H9 (cell line): Measurements from ENCODE around the gene UTP3. TPM values are rescaled to one million over a fixed set of nuclear protein-coding genes. Genes with fewer than 3 reads are reported as not detected.

Experiments used
- DNase-seq: peaks from one replicate; pipeline ENCODE4 v3.0.0-alpha.2; 2017
- H2AFZ ChIP-seq: one replicate; pipeline ENCODE4 v1.6.1; 2013; ENCODE audit warnings: mild to moderate bottlenecking, low read length, control low read depth, moderate library complexity
- H2AK5ac ChIP-seq: 2 replicates; pipeline ENCODE4 v1.6.1; 2013; ENCODE audit warnings: low read length, control low read depth, mixed read lengths; ENCODE audit not compliant: insufficient read length
- H2BK120ac ChIP-seq: one replicate; pipeline ENCODE4 v1.6.1; 2013; ENCODE audit warnings: low read depth, mild to moderate bottlenecking, low read length, control low read depth, inconsistent platforms; ENCODE audit not compliant: poor library complexity, severe bottlenecking
- H2BK12ac ChIP-seq: 2 replicates; pipeline ENCODE4 v1.6.1; 2013; ENCODE audit warnings: low read length, control low read depth, mixed read lengths, low read depth; ENCODE audit not compliant: insufficient read length
- H2BK15ac ChIP-seq: 2 replicates; pipeline ENCODE4 v1.6.1; 2013; ENCODE audit warnings: low read depth, low read length, control low read depth
- H2BK20ac ChIP-seq: one replicate; pipeline ENCODE4 v1.6.1; 2013; ENCODE audit warnings: low read depth, mild to moderate bottlenecking, low read length, control low read depth, inconsistent platforms; ENCODE audit not compliant: poor library complexity, severe bottlenecking
- H2BK5ac ChIP-seq: 2 replicates; pipeline ENCODE4 v1.6.1; 2013; ENCODE audit warnings: low read length, control low read depth, mixed read lengths; ENCODE audit not compliant: insufficient read length
- H3K14ac ChIP-seq: 2 replicates; pipeline ENCODE4 v1.6.1; 2013; ENCODE audit warnings: low read length, control low read depth; ENCODE audit not compliant: insufficient read depth
- H3K18ac ChIP-seq: 2 replicates; pipeline ENCODE4 v1.6.1; 2013; ENCODE audit warnings: low read depth, mild to moderate bottlenecking, mixed read lengths, low read length, control low read depth; ENCODE audit not compliant: insufficient read length
- H3K23ac ChIP-seq: 2 replicates; pipeline ENCODE4 v1.6.1; 2013; ENCODE audit warnings: low read length, control low read depth, mixed read lengths, low read depth; ENCODE audit not compliant: insufficient read length
- H3K23me2 ChIP-seq: 2 replicates; pipeline ENCODE4 v1.6.1; 2013; ENCODE audit warnings: low read depth, mild to moderate bottlenecking, mixed read lengths, low read length, control low read depth; ENCODE audit not compliant: insufficient read length, poor library complexity, severe bottlenecking
- H3K27ac ChIP-seq: 2 replicates; pipeline ENCODE4 v1.5.1; 2013; ENCODE audit warnings: low read length, control low read depth, mixed read lengths, low read depth; ENCODE audit not compliant: insufficient read length
- H3K27me3 ChIP-seq: 2 replicates; pipeline ENCODE4 v1.6.1; 2013; ENCODE audit warnings: low read length, control low read depth, inconsistent platforms; ENCODE audit not compliant: insufficient read depth
- H3K4ac ChIP-seq: 2 replicates; pipeline ENCODE4 v1.6.1; 2013; ENCODE audit warnings: low read depth, mild to moderate bottlenecking, control low read depth, inconsistent platforms, low read length, moderate library complexity
- H3K4me1 ChIP-seq: 2 replicates; pipeline ENCODE4 v1.6.1; 2013; ENCODE audit warnings: low read length, control low read depth, inconsistent platforms; ENCODE audit not compliant: insufficient read depth
- H3K4me2 ChIP-seq: 2 replicates; pipeline ENCODE4 v1.6.1; 2013; ENCODE audit warnings: low read length, control low read depth, mixed read lengths; ENCODE audit not compliant: insufficient read length, insufficient read depth
- H3K56ac ChIP-seq: 2 replicates; pipeline ENCODE4 v1.6.1; 2013; ENCODE audit warnings: low read depth, mild to moderate bottlenecking, mixed read lengths, low read length, control low read depth; ENCODE audit not compliant: insufficient read length
- H3K79me1 ChIP-seq: 2 replicates; pipeline ENCODE4 v1.6.1; 2013; ENCODE audit warnings: low read depth, mild to moderate bottlenecking, moderate library complexity, low read length, control low read depth, inconsistent platforms; ENCODE audit not compliant: insufficient read depth, poor library complexity, severe bottlenecking
- H3K79me2 ChIP-seq: 2 replicates; pipeline ENCODE4 v1.6.1; 2013; ENCODE audit warnings: low read length, control low read depth, inconsistent platforms; ENCODE audit not compliant: insufficient read depth
- H3K9ac ChIP-seq: 2 replicates; pipeline ENCODE4 v1.6.1; 2013; ENCODE audit warnings: low read length, control low read depth, mixed read lengths; ENCODE audit not compliant: insufficient read length; ENCODE audit errors: extremely low read depth
- H3K9me3 ChIP-seq: one replicate; pipeline ENCODE4 v1.6.1; 2013; ENCODE audit warnings: low read depth, low read length, inconsistent platforms; ENCODE audit not compliant: control insufficient read depth
- H3T11ph ChIP-seq: one replicate; pipeline ENCODE4 v1.6.1; 2013; ENCODE audit warnings: mild to moderate bottlenecking, low read length, control low read depth, inconsistent platforms
- H4K20me1 ChIP-seq: one replicate; pipeline ENCODE4 v1.6.1; 2013; ENCODE audit not compliant: control insufficient read depth, insufficient read length, insufficient read depth
- H4K5ac ChIP-seq: 2 replicates; pipeline ENCODE4 v1.6.1; 2013; ENCODE audit warnings: low read depth, mild to moderate bottlenecking, mixed read lengths, low read length, control low read depth; ENCODE audit not compliant: insufficient read length
- H4K8ac ChIP-seq: replicated peaks from 2 replicates; pipeline ENCODE4 v1.6.1; 2013; ENCODE audit warnings: low read length, control low read depth, mixed read lengths, low read depth; ENCODE audit not compliant: insufficient read length
- H4K91ac ChIP-seq: 2 replicates; pipeline ENCODE4 v1.6.1; 2013; ENCODE audit warnings: low read depth, mild to moderate bottlenecking, moderate library complexity, mixed read lengths, low read length, control low read depth; ENCODE audit not compliant: insufficient read length
- H3K27ac Mint-ChIP-seq, 3 experiments: 2 replicates in 2 of 3; 3 replicates in 1 of 3; pipeline ENCODE4 v1.8.0; 2020 to 2021; ENCODE audit warnings: mixed read lengths in 3 of 3, mild to moderate bottlenecking in 1 of 3, moderate library complexity in 1 of 3
- H3K27me3 Mint-ChIP-seq: 2 replicates; pipeline ENCODE4 v1.8.0; 2021; ENCODE audit warnings: low read depth, mild to moderate bottlenecking, moderate library complexity, mixed read lengths
- H3K36me3 Mint-ChIP-seq, 3 experiments: 2 replicates in 2 of 3; 3 replicates in 1 of 3; pipeline ENCODE4 v1.8.0; 2020 to 2021; ENCODE audit warnings: low read depth in 3 of 3, mixed read lengths in 3 of 3; ENCODE audit not compliant: insufficient read depth in 1 of 3
- H3K4me1 Mint-ChIP-seq, 2 experiments: 2 replicates each; pipeline ENCODE4 v1.8.0; 2020; ENCODE audit warnings: mixed read lengths in 2 of 2
- H3K4me3 Mint-ChIP-seq, 2 experiments: 2 replicates in 1 of 2; 3 replicates in 1 of 2; pipeline ENCODE4 v1.8.0; 2020 to 2021; ENCODE audit warnings: mild to moderate bottlenecking in 2 of 2, mixed read lengths in 2 of 2, moderate library complexity in 1 of 2
- H3K9me3 Mint-ChIP-seq, 2 experiments: 2 replicates in 1 of 2; 3 replicates in 1 of 2; pipeline ENCODE4 v1.8.0; 2020; ENCODE audit warnings: mild to moderate bottlenecking in 2 of 2, mixed read lengths in 2 of 2, moderate library complexity in 1 of 2
- WGBS: extraction: QIAGEN DNeasy Blood & Tissue Kit; methylation state at CpG from one replicate; pipeline ENCODE4 v1.1.7; 2013; ENCODE audit warnings: missing lambda C conversion rate, low lambda C conversion rate, mixed read lengths; ENCODE audit not compliant: insufficient read length; ENCODE audit errors: extremely low coverage; 5-methylcytosine and 5-hydroxymethylcytosine counted together
- total RNA-seq: library from RNA; stranded (reverse); gene quantifications from 2 replicates; pipeline ENCODE4 v1.2.1, GENCODE V29; 2021
- TF ChIP-seq, protein P1 (sequence below): fragments of 200-600 bp; sonication (generic); conservative IDR thresholded peaks from 3 replicates; pipeline ENCODE4 v1.8.0; 2021; ENCODE audit warnings: antibody characterized with exemption, mild to moderate bottlenecking

Gene UTP3
- total RNA-seq, 1 experiment from 2014 or later: 49.3 TPM

GRCh38 chr4:70657326-70657725 is 31.0 kb upstream of the UTP3 start:
- no peak overlapping the region for H3K27ac ChIP-seq
- no peaks in the 10 kb centered on the region for H4K20me1 ChIP-seq
- H3K9me3 ChIP-seq: no peaks in the 10 kb centered on the region
- no peak overlapping the region for H2BK20ac ChIP-seq
- H4K5ac ChIP-seq: no peak overlapping the region
- H2BK15ac ChIP-seq: no peak overlapping the region
- H3K4ac ChIP-seq: no peak overlapping the region
- H3K14ac ChIP-seq: no peak overlapping the region
- no CpG with 5 or more reads among the region's 5 CpGs for WGBS
- H3K79me1 ChIP-seq: no peaks in the 10 kb centered on the region
- H3K79me2 ChIP-seq: no peaks in the 10 kb centered on the region
- Mint-ChIP-seq H3K27ac (no peak overlapping the region), H3K4me3 (no peak overlapping the region), H3K27me3 (no peaks in the 10 kb centered on the region), H3K36me3 (no peaks in the 10 kb centered on the region), H3K9me3 (no peaks in the 10 kb centered on the region), H3K4me1 (no peaks in the 10 kb centered on the region)
- no peak overlapping the region for H3T11ph ChIP-seq
- H2BK5ac ChIP-seq: no peak overlapping the region
- H3K4me2 ChIP-seq: no peak overlapping the region
- H2BK12ac ChIP-seq: no peak overlapping the region
- DNase-seq: no peak
- no peak overlapping the region for H4K91ac ChIP-seq
- H3K23me2 ChIP-seq: no peaks in the 10 kb centered on the region
- H2AK5ac ChIP-seq: no peak overlapping the region
- no peak overlapping the region for H2AFZ ChIP-seq
- H3K23ac ChIP-seq: no peak overlapping the region
- no peak overlapping the region for H2BK120ac ChIP-seq
- H4K8ac ChIP-seq: no peak overlapping the region
- TF ChIP-seq, protein P1, sequence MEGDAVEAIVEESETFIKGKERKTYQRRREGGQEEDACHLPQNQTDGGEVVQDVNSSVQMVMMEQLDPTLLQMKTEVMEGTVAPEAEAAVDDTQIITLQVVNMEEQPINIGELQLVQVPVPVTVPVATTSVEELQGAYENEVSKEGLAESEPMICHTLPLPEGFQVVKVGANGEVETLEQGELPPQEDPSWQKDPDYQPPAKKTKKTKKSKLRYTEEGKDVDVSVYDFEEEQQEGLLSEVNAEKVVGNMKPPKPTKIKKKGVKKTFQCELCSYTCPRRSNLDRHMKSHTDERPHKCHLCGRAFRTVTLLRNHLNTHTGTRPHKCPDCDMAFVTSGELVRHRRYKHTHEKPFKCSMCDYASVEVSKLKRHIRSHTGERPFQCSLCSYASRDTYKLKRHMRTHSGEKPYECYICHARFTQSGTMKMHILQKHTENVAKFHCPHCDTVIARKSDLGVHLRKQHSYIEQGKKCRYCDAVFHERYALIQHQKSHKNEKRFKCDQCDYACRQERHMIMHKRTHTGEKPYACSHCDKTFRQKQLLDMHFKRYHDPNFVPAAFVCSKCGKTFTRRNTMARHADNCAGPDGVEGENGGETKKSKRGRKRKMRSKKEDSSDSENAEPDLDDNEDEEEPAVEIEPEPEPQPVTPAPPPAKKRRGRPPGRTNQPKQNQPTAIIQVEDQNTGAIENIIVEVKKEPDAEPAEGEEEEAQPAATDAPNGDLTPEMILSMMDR: no peak
- H3K18ac ChIP-seq: no peak overlapping the region
- H3K27me3 ChIP-seq: no peaks in the 10 kb centered on the region
- no peak overlapping the region for H3K9ac ChIP-seq
- no peaks in the 10 kb centered on the region; the same call in 1 of the 2 replicates for H3K4me1 ChIP-seq
- no peak overlapping the region for H3K56ac ChIP-seq
